GM19395 (cell line): Measurements from ENCODE around the gene MED13L.
A peak's percentile ranks its signal among the peaks of the same experiment; 100 is the strongest.

Experiments
- ATAC-seq: cut with Tn5 transposase; IDR thresholded peaks from one replicate; pipeline ENCODE4 v1.9.1; 2021; ENCODE audit warnings: mild to moderate bottlenecking, moderate library complexity; ENCODE audit not compliant: unreplicated experiment

Gene MED13L

DNA sequence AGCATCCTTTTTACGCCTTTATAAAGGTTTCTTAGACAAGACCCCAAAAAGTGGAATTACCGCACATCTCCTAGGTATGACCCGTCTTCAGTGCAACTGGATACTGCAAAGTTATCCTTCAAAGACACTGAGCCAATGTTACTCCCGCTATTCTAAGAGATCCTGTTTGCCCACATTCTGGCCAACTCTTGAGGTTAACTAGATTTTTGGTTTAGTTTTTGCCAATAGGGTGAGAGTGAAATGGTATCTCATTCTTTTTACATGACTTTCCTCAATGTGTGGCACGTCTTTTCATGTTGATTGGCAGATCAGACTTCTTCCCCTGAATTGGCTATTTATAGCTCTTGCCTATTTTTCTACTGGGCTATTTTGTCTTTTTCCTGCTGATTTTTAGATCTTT, 347.2 kb downstream of the MED13L start:
- ATAC-seq, result no peak

GRCh38 chr12:115926037-115926670, 351.3 kb downstream of the MED13L start:
- ATAC-seq, result no peak

GRCh38 chr12:115923851-115924250, 353.6 kb downstream of the MED13L start:
- no peak for ATAC-seq

DNA sequence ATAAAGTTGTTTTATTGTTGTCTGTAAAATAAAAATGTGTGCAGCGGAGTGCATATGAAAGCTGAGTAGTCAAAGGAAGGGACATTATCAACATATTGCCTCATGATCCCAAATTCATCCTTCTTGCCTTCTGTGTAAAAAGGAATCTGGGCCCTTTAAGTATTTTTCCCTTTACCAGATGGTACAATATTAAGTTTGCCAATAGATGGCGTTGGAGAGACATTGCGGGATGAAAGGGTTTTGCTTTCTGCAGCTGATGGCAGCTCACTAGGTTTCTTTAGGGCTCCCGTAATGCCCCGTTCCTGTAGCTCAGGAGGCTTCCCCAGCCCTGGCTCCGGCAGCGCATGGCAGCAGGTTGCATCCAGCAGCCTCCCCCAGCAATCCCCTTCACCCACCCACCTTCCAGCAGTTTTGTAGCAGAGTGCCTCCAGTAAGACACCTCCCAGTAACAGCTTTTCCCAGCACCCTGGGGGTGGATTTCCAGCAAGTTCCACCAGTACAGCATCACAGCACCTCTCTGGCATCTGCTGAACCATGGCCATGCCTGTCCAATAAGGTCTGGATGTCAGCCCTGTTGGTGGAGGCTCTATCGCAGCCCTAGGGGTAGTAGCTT, 354.4 kb downstream of the MED13L start:
- ATAC-seq, result no peak

GRCh38 chr12:115920395-115921183, 356.9 kb downstream of the MED13L start:
- no peak for ATAC-seq

DNA sequence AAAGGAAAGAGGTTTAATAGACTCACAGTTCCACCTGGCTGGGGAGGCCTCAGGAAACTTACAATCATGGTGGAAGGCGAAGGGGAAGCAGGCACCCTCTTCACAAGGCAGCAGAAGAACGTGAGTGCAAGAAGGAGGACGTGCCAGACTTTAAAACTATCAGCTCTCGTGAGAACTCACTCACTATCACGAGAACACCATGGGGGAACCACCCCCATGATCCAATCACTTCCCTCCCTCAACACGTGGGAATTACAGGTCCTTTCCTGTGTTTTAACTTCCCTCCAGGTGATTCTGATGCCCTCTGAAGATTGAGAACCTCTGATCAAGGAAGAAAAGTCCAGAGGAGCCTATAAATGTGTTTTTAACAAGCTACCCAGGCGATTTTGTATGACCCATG, 358.7 kb downstream of the MED13L start:
- ATAC-seq, result no peak

- peak; percentile 79 for ATAC-seq
Observed at GRCh38 chr12:115916910-115917668, 360.4 kb downstream of the MED13L start.

DNA sequence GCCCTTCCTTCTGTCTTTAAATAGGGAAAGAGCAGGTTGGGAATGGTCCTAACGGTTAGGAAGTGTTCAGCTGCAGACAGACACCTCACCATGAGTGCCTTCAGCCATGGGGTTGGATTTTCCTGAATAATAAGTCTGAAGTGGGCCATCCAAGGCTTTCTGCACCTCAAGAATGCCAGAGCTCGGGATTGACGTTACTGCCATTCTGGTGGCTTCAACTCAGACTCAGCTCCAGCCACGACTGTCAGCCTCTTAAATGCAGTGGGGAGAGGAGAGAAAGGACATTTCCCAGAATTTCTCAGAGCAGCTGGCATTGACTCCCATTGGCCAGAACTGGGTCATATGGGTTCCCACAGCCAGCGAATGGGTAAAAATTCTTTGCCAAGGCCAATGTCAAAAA, 363.4 kb downstream of the MED13L start:
- ATAC-seq, result no peak

GRCh38 chr12:115912440-115912839, 365.1 kb downstream of the MED13L start:
- ATAC-seq, result no peak

DNA sequence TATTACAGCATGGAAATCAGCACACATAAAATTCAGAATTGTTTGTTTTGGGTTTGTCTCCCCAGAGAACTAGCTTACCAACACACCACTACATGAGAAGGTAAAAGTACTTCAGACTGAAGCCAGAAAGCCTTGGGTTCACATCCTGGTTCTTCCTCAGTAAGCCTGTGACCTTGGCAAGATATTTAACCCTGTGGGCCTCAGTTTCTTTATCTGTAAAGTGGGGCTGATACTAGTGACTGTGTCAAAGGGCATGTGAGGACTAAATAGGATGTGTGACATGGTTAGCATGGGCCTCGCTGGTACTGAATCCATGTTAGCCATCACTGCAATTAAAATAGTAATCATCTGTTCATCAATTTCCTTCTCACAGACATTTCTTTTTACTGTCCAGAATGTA, 366.1 kb downstream of the MED13L start:
- ATAC-seq, result no peak

- ATAC-seq, result no peak
Observed at GRCh38 chr12:115910057-115910456, 367.4 kb downstream of the MED13L start.
